GDM1 (cell line): Measurements from ENCODE around the gene KIAA1217.

Source experiments
- DNase-seq: peaks from one replicate; lab custom pipeline; 2025; lab: John Stamatoyannopoulos, UW

KIAA1217 gene

DNA sequence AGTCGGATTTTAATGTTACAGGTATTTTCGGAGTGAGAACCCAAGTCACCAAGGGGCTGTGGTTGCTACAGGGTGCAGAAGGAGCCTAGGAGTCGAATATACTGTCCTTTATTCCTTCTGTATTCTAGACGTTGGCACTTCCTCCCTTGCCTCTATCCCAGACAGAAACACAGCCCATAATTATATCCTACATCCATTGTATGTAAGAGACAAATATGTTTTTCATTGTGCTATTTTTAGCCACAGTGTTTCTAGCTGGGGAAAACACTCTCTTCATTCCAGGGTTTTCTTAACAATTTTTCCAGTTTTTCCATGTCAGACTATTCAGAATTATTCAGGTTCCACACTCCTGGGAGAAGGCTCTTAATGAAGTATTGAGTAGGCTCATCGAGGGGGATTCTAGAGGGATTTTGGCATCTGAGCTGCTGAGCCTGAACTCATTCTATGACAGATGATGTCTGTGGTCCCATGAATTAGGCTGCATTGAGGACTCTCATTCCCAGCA, 32.6 kb downstream of the KIAA1217 start:
- no peak for DNase-seq

- no peak for DNase-seq
These were observed 33.6 kb downstream of the KIAA1217 start for GRCh38 chr10:24242562-24242961.

DNA sequence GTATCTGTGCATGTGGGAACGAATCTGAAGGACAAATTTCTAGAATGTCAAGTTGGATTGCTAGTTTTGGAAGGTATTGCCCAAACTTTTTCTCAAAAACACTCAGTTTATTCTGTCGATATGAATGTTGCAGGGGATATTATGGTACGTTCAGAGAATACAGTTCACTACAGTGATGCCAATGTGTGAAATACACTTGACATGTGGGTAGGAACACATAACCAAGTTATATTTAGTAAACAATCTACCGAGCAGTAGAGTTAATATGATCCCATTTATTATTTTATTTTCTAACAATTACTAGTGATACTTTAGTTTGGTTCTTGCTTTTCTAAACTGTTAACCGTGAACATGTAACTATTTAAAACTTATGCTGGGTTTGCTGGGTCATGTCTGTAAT, 37.4 kb downstream of the KIAA1217 start:
- no peak for DNase-seq

- no peak for DNase-seq
These were observed 38.9 kb downstream of the KIAA1217 start for GRCh38 chr10:24247841-24248240.

DNA sequence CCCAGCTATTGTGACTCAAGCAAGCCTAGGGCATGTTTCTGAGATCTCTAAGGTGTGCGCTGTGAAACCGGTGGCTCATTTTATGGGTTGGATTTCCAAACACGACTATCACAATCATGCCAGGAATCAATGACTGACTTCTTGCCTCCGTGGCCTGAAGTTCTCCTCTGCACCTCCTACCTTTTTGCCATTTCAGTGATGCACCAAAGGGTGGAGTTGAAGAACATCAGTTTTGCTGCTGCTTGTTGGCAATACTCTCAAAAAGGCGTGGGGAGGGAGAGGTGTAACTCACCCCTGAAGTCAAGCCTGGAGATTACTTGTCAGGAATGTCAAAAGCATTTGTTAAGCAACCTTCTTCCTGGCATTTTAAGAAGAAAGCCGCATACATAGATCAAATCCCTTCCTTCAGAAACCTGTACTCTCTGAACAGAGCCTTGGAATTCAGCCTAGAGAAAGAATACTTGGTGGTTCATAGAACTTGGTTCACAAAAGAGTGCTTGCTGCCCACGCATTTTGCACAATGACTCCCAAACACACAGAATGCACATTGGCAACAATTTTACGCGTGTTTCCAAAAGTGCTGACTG, 41.0 kb downstream of the KIAA1217 start:
- no peak for DNase-seq

DNA sequence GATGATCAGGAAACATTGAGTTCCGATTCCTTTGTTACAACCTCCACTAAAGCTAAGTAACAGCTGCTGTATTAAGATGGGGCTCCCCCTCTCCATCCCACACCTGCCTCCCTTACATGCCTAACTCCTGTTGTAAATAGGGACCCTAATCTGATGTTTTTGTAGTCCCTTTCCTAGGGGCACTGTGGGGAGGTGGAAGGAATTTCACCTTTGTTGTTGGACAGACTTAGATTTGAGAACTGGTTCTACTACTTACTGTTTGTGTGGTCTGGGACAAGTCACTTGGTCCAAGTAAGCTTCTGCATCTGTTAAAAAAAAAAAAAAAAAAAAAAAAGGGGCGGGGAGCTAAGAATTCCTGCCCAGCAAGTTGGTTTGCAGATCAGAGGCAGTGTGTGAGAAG, 42.6 kb downstream of the KIAA1217 start:
- DNase-seq = no peak

DNA sequence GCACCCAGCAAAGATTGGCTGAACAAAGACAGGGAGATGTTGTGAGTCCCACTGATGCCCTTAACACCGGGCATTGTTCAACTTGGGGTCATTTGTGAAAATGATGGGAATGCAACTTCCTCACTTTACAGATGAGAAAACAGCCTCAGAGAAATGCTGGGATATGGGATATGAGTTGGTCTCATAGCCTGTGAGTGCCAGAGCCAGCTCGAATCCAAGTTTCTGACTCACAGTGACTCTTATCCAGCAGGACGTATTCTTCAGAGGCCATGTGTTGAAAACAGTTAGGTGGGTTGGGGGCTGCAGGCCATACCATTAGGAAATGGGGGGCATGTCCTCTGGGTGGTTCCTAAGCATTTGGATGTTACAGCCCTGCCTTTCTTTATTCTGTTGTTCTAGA, 45.2 kb downstream of the KIAA1217 start:
- DNase-seq = no peak

- DNase-seq = no peak
These were observed 46.4 kb downstream of the KIAA1217 start for GRCh38 chr10:24255115-24255880.

GRCh38 chr10:24255881-24256311, 47.0 kb downstream of the KIAA1217 start:
- no peak for DNase-seq

DNA sequence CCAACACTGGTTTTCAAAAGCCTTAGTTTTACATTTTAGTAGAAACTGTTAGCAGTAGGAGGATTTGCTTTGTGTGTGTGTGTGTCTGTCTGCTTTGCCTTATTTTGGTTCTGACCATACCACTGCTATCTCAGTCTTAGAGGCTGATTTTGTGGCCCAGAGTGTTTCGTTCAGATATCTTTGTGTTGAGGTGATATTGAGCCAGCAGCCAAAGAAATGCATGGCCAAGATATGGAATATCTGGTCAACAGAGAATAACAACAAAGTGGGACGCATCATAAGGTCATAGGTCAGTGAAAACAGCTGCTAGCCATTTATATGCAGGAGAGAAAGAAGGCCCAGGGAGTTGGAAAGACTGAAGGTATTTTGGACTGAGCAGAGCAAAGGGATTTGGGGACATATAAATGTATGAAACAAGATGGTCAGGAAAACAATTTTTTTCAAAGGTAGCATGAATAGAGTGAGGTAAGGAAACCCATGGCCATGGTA, 47.7 kb downstream of the KIAA1217 start:
- DNase-seq = no peak

- no peak for DNase-seq
These were observed 48.6 kb downstream of the KIAA1217 start for GRCh38 chr10:24257588-24257987.

GRCh38 chr10:24259365-24260130, 50.6 kb downstream of the KIAA1217 start:
- no peak for DNase-seq

DNA sequence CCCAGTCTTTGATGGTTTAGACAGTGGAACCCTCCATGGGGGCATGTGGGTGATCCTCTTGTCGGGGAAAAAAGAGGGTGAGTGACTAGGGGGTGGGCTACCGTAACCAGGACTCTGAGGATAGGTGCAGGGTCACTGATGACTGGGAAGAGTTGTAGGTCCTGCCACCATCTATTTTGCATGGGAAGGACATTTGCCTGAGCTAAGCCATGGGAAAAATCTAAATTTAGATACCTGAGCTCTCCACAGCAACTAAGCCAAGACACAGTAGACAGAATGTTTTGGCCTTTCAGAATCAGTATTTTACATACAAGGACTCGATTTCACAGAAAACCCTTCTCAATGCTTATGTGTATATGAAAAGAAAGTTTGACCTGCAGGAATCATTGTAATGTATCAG, 52.7 kb downstream of the KIAA1217 start:
- DNase-seq = no peak

- DNase-seq = no peak
These were observed 54.1 kb downstream of the KIAA1217 start for GRCh38 chr10:24262929-24263590.

GRCh38 chr10:24269476-24269875, 60.5 kb downstream of the KIAA1217 start:
- DNase-seq = no peak

DNA sequence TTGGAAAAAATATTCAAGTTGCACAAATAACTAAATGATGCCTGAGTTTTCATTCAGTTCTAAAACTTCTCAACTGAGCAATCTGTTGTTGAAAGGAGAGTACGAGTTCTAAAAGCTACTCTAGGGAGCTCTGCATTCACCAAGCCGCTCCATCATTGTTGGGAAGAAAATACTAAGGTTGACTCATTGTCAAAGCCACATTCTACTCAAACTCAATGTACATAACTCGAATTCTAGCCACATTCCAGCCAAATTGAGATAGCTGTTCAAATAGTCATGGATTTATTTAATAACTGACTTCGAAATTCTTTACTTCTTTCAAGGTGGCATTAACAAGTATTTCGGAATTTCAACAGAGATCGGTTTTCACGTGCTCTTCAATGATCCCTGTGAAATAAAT, 63.4 kb downstream of the KIAA1217 start:
- DNase-seq = no peak

DNA sequence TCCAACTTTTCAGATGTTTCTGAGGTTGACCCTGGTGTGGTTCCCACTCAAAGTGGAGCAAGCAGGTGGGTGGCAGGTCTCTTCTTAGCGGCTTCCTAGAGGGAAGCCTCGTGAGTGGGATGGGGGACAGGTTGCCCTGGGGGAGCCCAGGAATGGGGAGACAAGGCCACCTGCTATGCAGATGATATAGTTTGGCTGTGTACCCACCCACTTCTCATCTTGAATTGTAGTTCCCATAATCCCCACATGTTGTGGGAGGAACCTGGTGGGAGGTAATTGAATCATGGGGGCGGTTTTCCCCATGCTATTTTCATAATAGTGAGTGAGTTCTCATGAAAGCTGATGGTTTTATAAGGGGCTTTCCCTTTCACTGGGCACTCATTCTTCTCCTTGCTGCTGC, 68.3 kb downstream of the KIAA1217 start:
- DNase-seq = no peak

DNA sequence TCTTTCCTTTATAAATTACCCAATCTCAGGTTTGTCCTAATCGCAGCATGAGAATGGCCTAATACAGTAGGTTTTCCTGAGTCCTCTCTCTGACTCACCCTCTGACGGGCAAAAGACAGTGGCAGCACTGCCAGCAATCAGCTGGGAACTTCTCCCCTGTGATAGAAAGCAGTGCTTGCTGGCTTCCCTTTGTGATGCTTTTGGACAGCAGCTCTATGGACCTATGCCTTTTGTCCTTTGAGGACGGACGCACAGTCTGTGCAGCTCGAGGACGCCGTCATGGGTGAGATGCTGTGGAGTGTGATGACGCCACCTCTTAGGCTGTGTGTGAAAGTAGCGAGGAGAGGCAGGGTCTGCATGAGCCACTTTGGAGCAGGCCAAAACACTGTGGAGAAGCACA, 68.8 kb downstream of the KIAA1217 start:
- no peak for DNase-seq

DNA sequence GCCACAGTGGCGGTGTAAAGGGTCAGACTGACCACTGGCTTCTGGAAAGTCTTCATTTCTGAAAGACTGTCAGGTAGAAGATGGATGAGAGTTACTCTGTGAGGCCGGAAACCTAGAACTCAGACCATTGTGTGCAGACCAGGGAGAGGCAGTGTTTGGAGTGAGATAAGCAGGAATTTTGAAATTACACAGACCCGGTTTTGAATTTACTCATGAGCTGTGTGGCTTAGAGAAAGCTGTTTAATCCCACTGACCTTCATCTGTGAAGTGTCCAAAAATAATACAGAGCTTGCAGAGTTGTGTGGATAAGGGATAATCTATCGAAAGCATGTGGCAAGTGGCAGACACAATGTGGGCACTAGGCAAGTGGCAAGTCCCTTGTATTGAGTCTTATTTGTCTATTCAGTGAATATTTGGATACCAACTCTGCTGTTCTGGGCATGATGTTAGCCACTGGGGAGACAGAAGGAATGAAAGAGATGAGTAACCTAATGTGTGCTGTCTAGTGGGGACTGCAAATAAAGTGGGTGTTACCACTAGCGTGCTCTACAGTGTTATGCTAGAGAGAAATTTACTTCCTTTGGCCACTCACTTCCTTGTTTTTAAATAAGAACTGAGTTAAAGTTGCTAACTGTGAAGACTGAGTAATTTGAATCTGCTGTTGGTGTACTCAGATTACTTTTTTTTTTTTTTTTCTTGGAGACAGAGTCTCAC, 69.4 kb downstream of the KIAA1217 start:
- no peak for DNase-seq

DNA sequence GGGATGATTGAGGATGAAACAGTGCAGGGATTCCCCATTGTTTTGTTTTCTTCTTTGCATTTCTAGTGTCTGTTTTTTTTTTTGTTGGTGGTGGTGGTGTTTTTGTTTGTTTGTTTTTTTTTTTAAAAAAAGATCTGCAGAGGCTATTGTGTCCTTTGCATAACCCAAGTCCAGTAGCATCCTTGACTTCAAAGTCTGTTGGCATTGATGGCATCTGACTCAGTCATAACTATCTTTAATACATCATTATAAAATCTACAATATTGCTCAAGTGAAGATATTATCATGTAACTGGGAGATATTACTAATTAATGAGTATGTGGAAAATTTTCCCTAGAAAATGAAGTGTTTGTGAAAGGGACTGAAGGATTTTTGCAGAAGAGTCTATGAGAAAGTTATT, 70.2 kb downstream of the KIAA1217 start:
- DNase-seq = no peak

- DNase-seq = no peak
These were observed 78.7 kb downstream of the KIAA1217 start for GRCh38 chr10:24287559-24288195.
